Neural crest cell (in vitro differentiated cells): ENCODE measurements around the gene WDR7. TPM values are rescaled to one million over a fixed set of nuclear protein-coding genes. Genes with fewer than 3 reads are reported as not detected.

Source experiments
- DNase-seq: peaks from one replicate; pipeline ENCODE4 v3.0.0; 2021; ENCODE audit warnings: low read depth, mixed read lengths, low spot score
- H3K27ac Mint-ChIP-seq: one replicate; pipeline ENCODE4 v1.8.0; 2021; ENCODE audit warnings: mild to moderate bottlenecking, mixed read lengths; ENCODE audit not compliant: unreplicated experiment
- H3K27me3 Mint-ChIP-seq: 2 replicates; pipeline ENCODE4 v1.8.0; 2021; ENCODE audit warnings: low read depth, mild to moderate bottlenecking, mixed read lengths
- H3K36me3 Mint-ChIP-seq: 2 replicates; pipeline ENCODE4 v1.8.0; 2021; ENCODE audit warnings: low read depth, mild to moderate bottlenecking, mixed read lengths
- H3K4me1 Mint-ChIP-seq: 2 replicates; pipeline ENCODE4 v1.8.0; 2021; ENCODE audit warnings: mixed read lengths
- H3K4me3 Mint-ChIP-seq: one replicate; pipeline ENCODE4 v1.8.0; 2021; ENCODE audit warnings: mild to moderate bottlenecking, mixed read lengths
- H3K9me3 Mint-ChIP-seq: 2 replicates; pipeline ENCODE4 v1.8.0; 2021; ENCODE audit warnings: mixed read lengths
- total RNA-seq: library from RNA; stranded (reverse); gene quantifications from 2 replicates; pipeline ENCODE4 v1.2.1, GENCODE V29; 2021
- TF ChIP-seq, protein P1 (sequence below): fragments of 200-600 bp; sonication (generic); conservative IDR thresholded peaks from 2 replicates; pipeline ENCODE4 v1.5.0; 2021; ENCODE audit warnings: antibody characterized with exemption, mild to moderate bottlenecking

WDR7 gene
- total RNA-seq, 1 donor from 2014 or later = 17.3 TPM

DNA sequence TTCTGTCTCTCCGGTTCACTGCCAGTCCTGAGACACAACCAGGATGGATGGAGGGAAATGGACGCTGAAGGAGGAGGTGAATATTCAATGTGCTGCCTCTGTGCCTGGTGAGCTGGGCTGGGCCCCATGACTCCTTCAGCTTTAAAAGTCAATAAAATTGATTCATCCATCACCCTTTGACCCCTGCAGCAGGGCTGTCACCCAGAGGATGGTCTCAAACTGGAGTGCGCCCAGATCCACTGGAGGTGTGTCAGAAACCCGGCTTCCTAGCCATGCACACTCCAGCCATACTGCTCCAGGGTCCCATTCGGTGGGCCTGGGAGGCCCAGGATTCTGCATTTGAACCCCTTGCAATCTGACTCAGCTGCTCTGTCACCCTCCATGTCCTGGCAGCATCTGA, 401.6 kb downstream of the WDR7 start:
- peaks cover 2% of the 10 kb centered on the region for H3K9me3 Mint-ChIP-seq
- no peaks in the 10 kb centered on the region for H3K27me3 Mint-ChIP-seq
- H3K4me1 Mint-ChIP-seq = no peaks in the 10 kb centered on the region
- H3K36me3 Mint-ChIP-seq = no peaks in the 10 kb centered on the region
- no peak overlapping the region for H3K4me3 Mint-ChIP-seq
- TF ChIP-seq, protein P1, sequence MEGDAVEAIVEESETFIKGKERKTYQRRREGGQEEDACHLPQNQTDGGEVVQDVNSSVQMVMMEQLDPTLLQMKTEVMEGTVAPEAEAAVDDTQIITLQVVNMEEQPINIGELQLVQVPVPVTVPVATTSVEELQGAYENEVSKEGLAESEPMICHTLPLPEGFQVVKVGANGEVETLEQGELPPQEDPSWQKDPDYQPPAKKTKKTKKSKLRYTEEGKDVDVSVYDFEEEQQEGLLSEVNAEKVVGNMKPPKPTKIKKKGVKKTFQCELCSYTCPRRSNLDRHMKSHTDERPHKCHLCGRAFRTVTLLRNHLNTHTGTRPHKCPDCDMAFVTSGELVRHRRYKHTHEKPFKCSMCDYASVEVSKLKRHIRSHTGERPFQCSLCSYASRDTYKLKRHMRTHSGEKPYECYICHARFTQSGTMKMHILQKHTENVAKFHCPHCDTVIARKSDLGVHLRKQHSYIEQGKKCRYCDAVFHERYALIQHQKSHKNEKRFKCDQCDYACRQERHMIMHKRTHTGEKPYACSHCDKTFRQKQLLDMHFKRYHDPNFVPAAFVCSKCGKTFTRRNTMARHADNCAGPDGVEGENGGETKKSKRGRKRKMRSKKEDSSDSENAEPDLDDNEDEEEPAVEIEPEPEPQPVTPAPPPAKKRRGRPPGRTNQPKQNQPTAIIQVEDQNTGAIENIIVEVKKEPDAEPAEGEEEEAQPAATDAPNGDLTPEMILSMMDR = no peak
- no peak for DNase-seq
- H3K27ac Mint-ChIP-seq = no peak overlapping the region

DNA sequence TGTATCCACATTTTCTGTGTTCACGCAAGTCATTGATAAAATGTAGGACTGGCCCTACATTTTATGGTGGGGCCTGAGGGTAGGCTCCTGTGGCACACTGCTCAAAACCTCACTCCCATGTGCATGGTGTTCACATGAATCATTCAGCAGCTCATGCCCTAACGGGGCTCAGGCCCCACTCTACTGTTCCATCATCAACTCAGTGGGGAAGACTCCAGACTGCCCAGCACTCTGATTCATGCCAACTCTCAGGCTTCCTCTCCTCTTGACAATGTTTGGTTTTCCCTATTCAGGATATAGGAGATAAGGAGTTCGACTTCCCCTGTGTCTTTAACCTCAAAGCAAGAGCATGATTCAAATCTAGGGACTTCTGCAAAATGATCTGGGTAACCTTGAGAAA, 403.7 kb downstream of the WDR7 start:
- Mint-ChIP-seq H3K36me3 (no peaks in the 10 kb centered on the region), H3K4me3 (no peak overlapping the region), H3K27ac (no peak overlapping the region), H3K27me3 (peaks cover 2% of the 10 kb centered on the region), H3K4me1 (no peaks in the 10 kb centered on the region), H3K9me3 (peaks cover 2% of the 10 kb centered on the region)
- DNase-seq = no peak
- TF ChIP-seq, protein P1 = no peak

DNA sequence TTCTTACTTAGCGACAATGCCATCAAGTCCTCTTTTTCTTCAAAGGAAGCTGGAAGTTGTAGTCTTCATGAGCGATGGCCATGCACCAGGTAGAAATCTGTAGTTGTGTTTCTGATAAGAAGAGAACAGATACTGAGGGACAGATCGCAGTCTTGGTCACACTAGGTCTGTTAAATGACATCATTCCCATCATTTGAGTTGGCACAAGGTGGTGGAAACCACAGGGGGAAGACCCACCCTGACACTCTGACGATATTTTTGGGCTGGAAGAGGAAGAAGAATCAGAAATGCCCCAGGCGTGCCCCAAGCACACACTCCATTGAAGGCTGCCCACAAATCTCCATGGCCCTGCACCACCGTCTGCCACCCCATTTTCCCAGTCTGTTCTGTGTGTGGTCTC, 406.7 kb downstream of the WDR7 start:
- peaks cover 2% of the 10 kb centered on the region for H3K9me3 Mint-ChIP-seq
- no peak for DNase-seq

DNA sequence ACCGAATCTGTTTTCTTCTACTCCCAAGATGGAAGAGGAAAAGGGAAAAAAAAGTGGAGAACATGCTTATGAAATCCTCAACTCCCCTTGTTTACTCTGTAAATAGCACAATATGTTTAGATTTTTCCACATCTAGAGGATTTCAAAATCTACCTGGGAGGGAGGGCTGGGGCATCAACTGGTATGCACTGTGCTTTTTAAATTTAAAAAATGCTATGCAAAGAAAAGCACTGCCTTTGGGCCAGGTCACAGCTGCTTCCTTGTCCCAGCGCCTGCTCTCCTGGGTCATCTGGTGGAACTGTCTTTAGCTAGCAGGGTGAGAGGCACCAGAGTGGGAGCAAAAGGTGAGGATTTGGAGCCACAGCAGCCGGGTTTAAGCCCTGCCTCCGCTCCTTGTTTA, 407.6 kb downstream of the WDR7 start:
- no peak overlapping the region for H3K27ac Mint-ChIP-seq
- no peak overlapping the region for H3K4me3 Mint-ChIP-seq
- TF ChIP-seq, protein P1 = no peak
- peaks cover 2% of the 10 kb centered on the region for H3K9me3 Mint-ChIP-seq
- peaks cover 2% of the 10 kb centered on the region for H3K27me3 Mint-ChIP-seq
- H3K36me3 Mint-ChIP-seq = no peaks in the 10 kb centered on the region
- no peak for DNase-seq
- peaks cover 6% of the 10 kb centered on the region for H3K4me1 Mint-ChIP-seq

More for the DNA sequence above, 406.7 kb downstream of the WDR7 start:
- H3K27ac Mint-ChIP-seq = no peak overlapping the region
- H3K4me3 Mint-ChIP-seq = no peak overlapping the region
- H3K27me3 Mint-ChIP-seq = peaks cover 2% of the 10 kb centered on the region
- no peaks in the 10 kb centered on the region for H3K4me1 Mint-ChIP-seq
- no peaks in the 10 kb centered on the region for H3K36me3 Mint-ChIP-seq
- TF ChIP-seq, protein P1 = no peak

DNA sequence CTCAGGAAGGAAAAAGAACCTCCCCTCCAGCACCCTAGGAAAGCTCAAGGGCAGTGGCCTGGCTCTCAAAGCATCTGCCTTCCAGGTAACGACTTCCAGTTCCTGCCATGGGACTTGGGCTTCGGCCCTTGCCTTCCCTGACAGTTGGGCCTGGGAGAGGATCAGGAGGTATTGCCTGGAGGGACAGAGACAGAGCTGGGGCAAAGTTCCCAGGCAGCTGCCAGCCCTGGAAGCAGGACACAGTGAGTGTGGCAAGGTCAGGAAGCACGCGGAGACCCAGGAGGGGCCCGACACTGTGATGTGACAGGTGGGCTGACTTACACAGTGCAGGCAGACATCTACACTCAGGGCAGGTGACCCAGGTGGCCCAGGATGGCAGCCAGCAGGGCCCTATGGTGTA, 408.2 kb downstream of the WDR7 start:
- Mint-ChIP-seq H3K36me3 (no peaks in the 10 kb centered on the region), H3K27me3 (peaks cover 2% of the 10 kb centered on the region), H3K9me3 (peaks cover 2% of the 10 kb centered on the region), H3K27ac (no peak overlapping the region), H3K4me1 (peaks cover 13% of the 10 kb centered on the region), H3K4me3 (no peak overlapping the region)
- TF ChIP-seq, protein P1 = no peak
- no peak for DNase-seq

DNA sequence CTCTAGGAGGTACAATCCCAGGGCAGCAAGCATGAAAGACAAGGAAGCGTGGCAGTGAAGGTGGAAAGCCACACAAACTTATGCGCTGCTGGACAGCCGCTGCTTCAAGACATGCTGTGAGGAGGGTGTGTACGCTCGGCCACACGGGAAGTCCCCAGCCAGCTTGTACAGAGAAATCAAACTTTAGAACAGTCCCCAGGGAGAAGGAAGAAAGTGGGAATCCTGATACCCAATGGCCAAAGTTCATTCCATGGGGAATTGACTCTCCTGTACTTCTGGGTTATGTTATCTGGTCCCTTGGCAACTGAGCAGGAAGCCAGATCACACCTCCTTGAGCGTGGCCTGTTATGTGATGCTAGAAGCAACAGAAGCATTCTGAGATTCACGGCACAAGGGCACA, 409.7 kb downstream of the WDR7 start:
- TF ChIP-seq, protein P1 = no peak
- no peak overlapping the region for H3K4me3 Mint-ChIP-seq
- H3K4me1 Mint-ChIP-seq = peaks cover 15% of the 10 kb centered on the region
- H3K27me3 Mint-ChIP-seq = peaks cover 2% of the 10 kb centered on the region
- no peak overlapping the region for H3K27ac Mint-ChIP-seq
- H3K9me3 Mint-ChIP-seq = peaks cover 2% of the 10 kb centered on the region
- H3K36me3 Mint-ChIP-seq = no peaks in the 10 kb centered on the region
- DNase-seq = no peak
